ENCODE measurements around the gene ATPAF2. TPM values are rescaled to one million over a fixed set of nuclear protein-coding genes. Genes with fewer than 3 reads are reported as not detected.

Gene ATPAF2
- total and polyA plus RNA-seq, 8 donors = 21.3 to 38.2 (median 23.4) TPM

DNA sequence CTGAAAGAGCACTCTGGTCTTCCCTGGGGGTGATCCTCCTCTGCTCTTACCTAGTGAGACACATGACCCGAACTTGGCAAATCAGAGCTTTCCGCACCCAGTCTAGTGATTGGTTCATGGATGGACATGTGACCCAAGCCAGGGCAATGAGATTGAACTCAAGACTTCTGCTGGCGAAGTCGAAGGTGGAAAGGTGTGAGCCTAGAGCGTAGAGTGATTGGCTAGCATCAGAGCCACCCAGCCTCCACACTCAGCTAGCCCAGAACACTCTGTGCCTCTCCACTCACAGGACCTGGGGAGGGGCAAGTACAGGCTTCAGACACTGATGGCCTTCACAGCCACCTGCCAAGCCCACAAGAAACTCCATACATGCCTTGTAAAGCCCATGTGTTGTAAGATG is 17.6 kb downstream of the ATPAF2 start:
- Histone ChIP-seq H3K36me3 (peaks cover 0 to 56% of the 10 kb centered on the region in 2 donors), H3K9me3 (no peaks in the 10 kb centered on the region), H3K4me1 (peaks cover 0 to 14% of the 10 kb centered on the region in 2 donors), H3K27me3 (no peaks in the 10 kb centered on the region), H3K27ac (no peak overlapping the region), H3K4me3 (no peak overlapping the region)
- intact Hi-C loops (cut with DNase I) = no loop called here
- TF ChIP-seq CTCF (IDR thresholded peaks at IDR 0.05) = no peak
- no peak for ATAC-seq
- DNase-seq = no peak

- Histone ChIP-seq H3K27ac (no peak overlapping the region), H3K27me3 (no peaks in the 10 kb centered on the region), H3K36me3 (peaks cover 0 to 60% of the 10 kb centered on the region in 2 donors), H3K9me3 (no peaks in the 10 kb centered on the region), H3K4me3 (no peak overlapping the region), H3K4me1 (peaks cover 0 to 10% of the 10 kb centered on the region in 2 donors)
- intact Hi-C loops (cut with DNase I) = no loop called here
- ATAC-seq (no peak), DNase-seq (no peak)
- TF ChIP-seq CTCF (IDR thresholded peaks at IDR 0.05) = no peak
Measured at GRCh38 chr17:18020971-18021370, 18.0 kb downstream of the ATPAF2 start.

DNA sequence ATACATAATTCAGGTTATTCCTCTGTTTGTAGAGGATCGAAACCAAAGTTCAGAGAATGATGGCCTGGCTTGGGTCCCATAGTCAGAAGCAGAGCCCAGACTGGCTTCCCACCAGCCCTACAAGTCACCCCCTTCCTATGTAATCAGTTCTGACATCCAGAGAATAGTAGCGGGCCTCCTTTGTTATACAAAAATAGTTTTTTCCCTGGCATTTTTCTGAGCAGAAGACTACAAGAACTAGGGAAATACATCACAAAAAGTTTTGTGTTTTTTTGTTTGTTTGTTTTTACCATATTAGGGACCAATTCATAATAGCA is 19.2 kb downstream of the ATPAF2 start:
- Histone ChIP-seq H3K36me3 (peaks cover 0 to 72% of the 10 kb centered on the region in 2 donors), H3K27ac (no peak overlapping the region), H3K4me1 (no peaks in the 10 kb centered on the region), H3K4me3 (no peak overlapping the region), H3K27me3 (no peaks in the 10 kb centered on the region), H3K9me3 (no peaks in the 10 kb centered on the region)
- intact Hi-C loops (cut with DNase I) = no loop called here
- DNase-seq (no peak), ATAC-seq (no peak)
- no peak for TF ChIP-seq CTCF (IDR thresholded peaks at IDR 0.05)

GRCh38 chr17:18018411-18018921 is 20.5 kb downstream of the ATPAF2 start:
- intact Hi-C loops (cut with DNase I) = no loop called here
- H3K4me1 ChIP-seq = no peaks in the 10 kb centered on the region
- H3K9me3 ChIP-seq = no peaks in the 10 kb centered on the region
- H3K27me3 ChIP-seq = no peaks in the 10 kb centered on the region
- peaks cover 0 to 68% of the 10 kb centered on the region in 2 donors for H3K36me3 ChIP-seq
- H3K4me3 ChIP-seq = no peak overlapping the region
- no peak for ATAC-seq
- H3K27ac ChIP-seq = no peak overlapping the region
- no peak for TF ChIP-seq CTCF (IDR thresholded peaks at IDR 0.05)
- DNase-seq = no peak

- Histone ChIP-seq H3K4me1 (no peaks in the 10 kb centered on the region), H3K36me3 (peaks cover 0 to 67% of the 10 kb centered on the region in 2 donors), H3K27me3 (no peaks in the 10 kb centered on the region), H3K27ac (no peak overlapping the region), H3K9me3 (no peaks in the 10 kb centered on the region), H3K4me3 (no peak overlapping the region)
- intact Hi-C loops (cut with DNase I) = no loop called here
- ATAC-seq = no peak
- no peak for DNase-seq
- TF ChIP-seq CTCF (IDR thresholded peaks at IDR 0.05) = no peak
Measured at GRCh38 chr17:18017958-18018357, 21.0 kb downstream of the ATPAF2 start.
